HG02870 (cell line): ENCODE measurements around the gene ATP10D.

Experiments used
- ATAC-seq: cut with Tn5 transposase; IDR thresholded peaks from one replicate; pipeline ENCODE4 v1.9.1; 2021; ENCODE audit warnings: mild to moderate bottlenecking, moderate library complexity; ENCODE audit not compliant: unreplicated experiment

Gene ATP10D

DNA sequence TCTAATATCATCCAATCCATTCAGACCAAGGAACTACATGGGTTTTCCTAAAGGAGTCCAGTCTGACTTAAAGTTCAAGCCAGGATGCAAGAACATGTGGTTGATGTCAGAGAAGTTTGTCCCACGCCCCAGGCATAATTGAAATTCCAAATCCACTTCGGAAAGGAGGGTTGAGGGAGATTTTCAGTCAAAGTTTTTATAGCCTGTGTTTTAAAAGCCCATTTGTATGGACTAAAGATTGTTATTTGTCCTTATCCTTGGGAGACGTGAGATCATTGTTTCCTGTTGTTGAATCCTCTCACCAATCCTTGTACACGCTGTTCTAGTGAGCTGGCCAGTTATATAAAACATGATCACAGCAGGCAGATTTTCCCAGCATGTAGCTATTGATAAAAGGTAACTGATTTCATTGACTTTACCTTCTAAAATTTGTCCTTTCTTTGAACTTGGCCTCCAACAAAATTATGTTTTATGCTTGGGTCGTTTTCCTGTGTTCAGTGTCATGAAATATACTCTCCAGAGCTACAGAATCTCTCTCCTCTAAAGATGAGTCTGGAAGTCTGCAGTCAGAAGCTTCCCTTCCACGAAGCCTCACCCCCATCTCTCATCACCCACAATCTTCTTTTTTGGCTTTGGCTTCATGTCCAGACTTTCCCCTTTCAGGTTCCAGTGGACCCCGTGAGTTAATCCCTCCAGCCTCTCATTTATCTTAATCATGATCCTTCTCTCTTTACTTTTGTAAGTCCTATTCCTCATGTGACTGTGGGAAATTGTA lies 92.9 kb downstream of the ATP10D start:
- ATAC-seq: no peak

DNA sequence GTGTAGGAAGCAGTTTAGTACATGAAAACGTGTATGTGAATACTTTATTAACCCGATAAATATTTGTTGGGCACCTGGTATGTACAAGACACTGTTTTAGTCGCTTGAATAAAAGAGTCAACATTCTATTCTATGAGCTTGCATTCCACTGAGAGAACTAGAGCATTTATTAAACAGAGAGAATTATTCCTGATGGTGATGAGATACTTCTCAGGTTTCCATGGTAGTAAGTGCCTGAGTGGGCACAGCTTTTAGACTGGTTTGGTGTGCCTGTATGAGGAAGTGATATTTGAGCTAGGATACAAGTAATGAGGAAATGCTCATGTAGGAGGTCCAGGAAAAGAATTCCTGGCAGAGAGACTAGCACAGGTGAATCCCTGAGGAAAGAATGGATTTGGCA lies 94.2 kb downstream of the ATP10D start:
- no peak for ATAC-seq

DNA sequence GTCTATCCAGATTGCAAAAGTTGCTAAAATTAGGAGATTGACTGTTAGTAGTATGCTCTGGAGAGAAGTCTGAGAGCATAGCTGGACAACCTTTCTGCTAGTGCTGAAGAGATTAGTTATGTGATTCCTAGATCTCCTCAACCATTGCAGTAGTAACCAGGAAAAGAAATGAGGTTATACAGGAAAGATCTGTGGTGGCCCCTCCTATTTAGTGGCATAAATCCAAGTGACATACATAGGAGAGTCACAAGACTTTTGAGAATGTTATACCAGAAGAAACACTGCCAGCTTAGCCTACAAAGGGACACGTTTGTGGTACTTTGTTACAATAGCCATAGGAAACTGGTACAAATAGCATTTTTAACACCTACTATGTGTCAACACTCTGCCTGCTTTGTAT lies 105.2 kb downstream of the ATP10D start:
- no peak for ATAC-seq

DNA sequence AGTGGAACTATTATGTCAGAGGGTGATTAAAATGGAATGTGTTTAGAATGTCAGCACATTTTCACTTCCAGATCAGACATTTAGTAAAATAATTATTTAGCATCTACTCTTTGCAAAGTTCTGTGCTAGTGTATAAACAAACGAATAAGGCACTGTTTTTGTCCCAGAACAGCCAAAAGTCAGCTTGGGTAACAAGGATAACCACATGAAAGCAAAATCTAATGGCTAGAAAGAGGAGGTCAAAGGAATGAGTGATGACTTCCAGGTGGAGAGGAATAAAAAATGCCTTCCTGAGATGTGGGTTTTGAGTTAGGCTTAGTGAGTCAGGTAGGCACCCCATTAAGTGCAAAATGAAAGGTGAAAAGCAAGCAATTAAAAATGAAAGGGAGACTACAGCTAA lies 112.6 kb downstream of the ATP10D start:
- ATAC-seq: no peak

DNA sequence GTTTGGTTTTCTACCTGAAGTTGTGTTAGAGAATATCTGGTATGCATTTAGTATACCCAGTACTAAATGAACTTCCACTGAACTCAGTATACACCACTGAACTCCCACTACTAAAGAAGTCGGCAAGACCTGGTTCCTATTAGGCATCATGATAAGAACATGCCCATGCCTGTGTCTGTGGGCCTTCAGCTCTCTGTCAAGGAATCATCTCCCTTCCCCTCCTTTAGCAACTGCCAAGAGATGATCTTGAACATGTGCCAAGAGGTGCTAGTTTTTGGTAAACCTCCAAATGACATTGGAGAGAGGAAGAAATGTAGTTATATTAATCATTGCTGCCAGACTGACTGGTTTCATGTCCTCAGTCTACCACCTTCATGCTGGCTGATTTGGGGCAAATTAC lies 113.2 kb downstream of the ATP10D start:
- no peak for ATAC-seq

DNA sequence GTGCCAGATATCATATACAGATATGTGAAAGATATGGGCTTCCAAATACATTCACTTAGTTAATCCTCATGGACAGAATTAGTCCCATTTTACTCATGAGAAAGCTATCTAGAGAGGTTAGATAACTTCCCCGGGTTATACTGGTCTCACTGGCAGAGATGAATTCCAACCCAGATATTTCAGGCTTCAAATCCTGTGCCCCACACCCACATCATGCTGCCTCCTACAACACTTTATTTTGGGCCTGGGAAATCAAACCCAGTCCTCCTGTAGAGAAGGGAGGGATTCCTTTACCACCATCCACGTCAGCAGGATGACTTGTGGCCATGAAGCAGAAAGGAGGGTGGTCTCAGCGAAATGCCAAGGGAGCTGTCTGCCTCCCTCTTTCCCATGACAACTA lies 113.8 kb downstream of the ATP10D start:
- ATAC-seq: no peak

DNA sequence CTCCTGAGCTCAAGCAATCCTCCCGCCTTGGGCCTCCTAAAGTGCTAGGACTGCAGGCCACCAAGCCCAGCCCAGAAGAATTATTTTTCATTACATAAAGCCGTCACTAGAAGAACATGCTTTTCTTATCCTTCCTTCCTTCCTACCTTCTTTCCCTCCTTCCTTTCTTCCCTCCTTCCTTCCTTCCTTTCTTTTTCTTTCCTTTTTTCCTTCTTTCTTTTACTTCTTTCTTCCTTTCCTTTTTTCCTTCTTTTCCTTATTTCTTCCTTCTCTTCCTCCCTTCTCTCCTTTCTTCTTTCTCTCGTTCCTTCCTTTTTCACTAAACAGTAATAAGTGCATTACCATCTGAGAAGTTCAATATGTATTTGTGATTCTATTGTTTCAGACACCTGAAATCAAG lies 121.4 kb downstream of the ATP10D start:
- no peak for ATAC-seq

DNA sequence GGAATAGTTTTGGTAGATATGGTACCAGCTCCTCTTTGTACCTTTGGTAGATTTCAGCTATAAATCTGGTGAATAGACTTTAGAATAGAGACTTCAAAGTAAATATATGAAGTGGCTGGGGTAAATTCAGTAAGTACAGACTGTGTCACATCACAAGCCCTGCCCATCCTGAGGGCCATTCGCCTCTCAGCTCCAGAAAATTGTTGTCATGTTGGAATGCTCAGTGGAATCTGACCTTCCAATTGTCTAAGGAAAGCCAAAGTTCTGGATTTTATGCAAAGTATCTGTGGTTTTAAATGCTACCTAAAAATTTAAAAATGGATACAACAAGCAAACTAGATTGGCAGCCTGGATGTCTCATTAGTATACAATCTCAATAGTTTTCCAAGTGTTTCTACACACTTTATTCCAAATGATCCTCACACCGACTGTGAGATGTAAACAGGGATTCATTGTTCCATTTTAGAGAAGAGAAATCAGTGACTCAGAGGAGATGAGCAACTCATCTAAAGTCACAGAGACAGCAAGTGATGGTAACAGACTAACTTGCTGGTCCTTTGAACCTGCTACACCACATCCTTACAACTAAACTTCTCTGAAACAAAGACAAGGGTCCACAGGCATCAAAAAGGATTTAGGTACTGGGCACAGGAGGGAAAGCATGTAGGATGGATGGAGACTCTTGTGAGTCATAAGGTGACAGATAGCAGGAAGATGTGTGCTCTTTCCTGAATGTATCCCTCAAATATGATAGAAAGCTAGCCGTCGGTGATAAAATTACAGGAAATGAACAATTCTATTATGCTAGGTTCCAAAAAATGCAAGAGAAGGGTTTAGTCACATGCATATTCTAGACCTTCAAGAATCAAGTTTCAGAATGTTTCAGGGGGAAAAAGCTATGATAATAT lies 127.3 kb downstream of the ATP10D start:
- no peak for ATAC-seq

DNA sequence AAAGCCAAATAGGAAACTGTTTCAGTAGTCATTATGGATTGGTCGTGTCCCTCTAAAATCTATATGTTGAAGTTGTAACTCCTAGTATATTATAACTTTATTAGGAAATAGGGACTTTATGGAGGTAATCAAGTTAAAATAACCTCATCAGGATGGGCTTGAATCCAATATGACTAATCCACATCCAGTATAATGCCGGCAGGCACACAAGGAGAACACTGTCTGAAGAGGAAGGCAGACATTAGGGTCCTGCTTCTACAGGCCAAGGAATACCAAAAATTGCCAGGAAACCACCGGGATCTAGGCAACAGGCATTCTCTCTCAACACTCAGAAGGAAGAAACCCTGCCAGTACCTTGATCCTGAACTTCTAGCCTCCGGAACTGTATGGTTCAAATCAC lies 130.3 kb downstream of the ATP10D start:
- no peak for ATAC-seq

DNA sequence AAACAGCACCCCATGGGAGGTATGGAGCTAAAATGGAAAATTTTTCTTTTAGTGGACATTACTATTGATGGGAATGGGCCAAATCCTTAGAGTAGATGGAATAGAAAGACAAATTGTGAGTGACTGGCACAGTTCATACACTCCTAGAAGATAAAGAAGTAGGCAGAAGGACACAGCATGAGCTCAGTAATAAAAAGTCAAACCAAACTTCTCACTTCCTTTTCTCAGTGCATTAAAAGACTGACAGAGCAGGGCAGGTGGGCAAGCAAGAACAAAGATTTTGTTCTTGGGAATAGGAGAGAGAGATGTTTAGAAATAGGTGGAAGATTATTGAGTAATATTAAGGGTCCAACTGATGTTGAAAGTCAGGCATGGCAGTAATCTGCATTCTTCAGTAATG lies 132.5 kb downstream of the ATP10D start:
- peak; percentile 94 for ATAC-seq

DNA sequence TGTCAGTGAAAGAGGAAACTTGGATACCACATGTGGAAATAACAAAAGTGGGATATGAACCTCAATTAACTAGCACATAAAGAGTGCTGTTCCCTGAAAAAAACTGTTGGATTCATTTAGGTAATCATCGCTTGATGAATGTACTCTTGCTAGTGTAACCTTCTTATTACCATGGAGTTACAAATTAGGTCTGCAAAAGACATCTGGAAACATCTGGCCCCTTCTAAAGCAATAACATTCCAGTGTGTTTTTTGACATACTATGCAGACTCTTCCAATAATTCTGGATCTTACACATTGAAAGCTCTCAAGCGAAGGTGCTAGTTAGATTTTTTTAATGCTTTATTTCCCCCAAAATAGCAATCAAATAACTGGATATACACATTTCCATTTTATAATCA lies 134.6 kb downstream of the ATP10D start:
- no peak for ATAC-seq

DNA sequence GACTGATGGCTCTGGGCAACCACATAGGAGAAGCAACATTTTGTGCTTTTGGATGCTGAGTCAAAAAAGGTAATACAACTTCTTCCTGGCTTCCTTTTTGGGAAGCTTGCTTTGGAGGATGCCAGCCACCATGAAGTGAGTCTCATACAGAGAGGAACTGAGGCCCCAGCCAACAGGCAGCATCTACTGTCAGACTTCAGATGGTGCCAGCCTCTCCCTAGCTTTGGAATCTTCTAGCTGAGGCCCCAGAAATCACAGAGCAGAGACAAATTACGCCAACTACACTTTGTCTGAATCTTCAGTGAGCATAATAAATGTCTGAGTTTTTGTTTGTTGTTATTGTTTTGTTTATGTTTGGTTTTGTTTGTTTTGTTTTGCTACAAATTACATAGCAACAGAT lies 136.1 kb downstream of the ATP10D start:
- no peak for ATAC-seq

DNA sequence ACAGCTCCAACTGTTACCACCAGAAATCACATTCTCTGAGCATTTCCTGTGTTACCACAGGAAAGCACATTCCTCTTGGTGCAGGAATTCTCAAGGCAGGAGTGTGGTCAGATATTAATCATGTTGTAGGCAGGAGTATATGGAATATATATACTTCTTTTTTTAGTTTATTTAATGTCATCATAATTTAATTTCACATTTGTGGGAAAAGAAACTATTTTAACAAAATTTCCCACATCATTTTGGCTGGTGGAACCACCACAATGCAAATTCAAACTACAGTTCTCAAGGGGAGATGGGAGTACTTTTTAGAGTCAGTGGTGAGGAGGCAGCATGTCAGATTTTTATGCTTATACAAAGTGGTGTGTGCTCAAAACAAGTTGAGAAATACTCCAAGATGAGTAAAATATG lies 139.0 kb downstream of the ATP10D start:
- ATAC-seq: no peak

DNA sequence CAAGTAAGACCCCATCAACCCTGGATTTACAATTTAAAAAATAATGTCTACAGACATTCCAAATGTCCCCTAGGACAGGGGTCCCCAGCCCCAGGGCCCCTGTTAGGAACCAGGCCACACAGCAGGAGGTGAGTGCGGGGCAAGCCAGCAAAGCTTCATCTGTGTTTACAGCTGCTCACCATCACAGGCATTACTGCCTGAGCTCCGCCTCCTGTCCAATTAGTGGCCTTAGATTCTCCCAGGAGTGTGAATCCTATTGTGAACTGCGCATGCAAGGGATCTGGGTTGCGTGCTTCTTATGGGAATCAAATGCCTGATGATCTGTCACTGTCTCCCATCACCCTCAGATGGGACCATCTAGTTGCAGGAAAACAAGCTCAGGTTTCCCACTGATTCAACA lies 146.1 kb downstream of the ATP10D start:
- no peak for ATAC-seq

DNA sequence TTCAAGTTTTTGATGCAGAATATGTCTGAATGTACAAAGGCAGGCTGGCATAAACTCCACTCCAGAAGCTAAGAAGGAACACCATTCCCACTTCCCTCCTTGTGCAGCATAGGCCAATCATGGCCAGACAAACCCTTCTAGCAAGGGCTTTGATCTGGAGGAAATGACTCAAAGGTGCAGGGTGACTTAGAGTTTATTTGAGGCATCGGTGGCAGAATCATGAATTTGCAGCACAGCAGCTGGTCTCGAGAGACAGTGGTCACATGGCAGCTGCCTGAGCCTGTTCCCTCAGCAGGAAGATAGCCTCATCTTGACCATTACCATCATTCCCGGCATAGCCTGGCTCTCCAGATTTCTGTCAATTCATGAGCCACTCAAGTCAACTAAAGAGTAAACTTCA lies 154.5 kb downstream of the ATP10D start:
- no peak for ATAC-seq

DNA sequence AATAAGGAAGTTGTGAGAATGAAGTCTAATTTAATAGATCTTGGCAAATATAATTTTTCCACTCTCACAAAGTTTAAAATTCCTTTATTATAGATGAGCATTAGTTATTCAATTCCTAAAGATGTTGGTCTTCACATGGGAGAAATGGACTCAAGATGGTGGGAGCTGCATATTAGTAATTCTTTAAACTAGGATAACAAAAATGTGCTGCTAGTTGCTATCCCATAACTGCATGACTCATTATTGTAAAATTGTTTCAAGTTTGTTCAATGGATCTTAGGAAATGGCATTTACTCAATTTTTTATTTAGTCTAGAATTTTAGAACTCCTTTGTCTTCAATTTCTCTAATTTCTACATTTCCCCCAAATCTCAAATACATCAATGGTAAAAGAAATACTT lies 155.8 kb downstream of the ATP10D start:
- no peak for ATAC-seq

DNA sequence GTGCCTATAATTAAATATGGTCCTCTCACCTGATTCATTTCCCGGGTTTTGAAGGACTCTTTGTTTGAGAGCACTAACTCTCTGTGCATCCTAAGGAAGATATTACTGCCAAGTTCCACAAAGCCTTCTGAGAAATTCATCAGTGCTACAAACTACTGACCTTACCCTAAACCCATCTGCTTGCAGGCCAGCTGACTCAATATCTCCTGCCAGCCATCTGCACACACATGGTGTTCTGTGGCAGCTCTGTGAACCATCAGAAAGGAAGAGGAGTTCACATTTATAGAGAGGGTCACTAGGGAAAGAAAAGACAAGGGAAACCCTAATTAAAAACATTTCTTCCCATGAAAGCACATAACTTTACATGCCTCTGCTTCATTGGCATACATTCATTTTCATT lies 156.7 kb downstream of the ATP10D start:
- ATAC-seq: no peak

DNA sequence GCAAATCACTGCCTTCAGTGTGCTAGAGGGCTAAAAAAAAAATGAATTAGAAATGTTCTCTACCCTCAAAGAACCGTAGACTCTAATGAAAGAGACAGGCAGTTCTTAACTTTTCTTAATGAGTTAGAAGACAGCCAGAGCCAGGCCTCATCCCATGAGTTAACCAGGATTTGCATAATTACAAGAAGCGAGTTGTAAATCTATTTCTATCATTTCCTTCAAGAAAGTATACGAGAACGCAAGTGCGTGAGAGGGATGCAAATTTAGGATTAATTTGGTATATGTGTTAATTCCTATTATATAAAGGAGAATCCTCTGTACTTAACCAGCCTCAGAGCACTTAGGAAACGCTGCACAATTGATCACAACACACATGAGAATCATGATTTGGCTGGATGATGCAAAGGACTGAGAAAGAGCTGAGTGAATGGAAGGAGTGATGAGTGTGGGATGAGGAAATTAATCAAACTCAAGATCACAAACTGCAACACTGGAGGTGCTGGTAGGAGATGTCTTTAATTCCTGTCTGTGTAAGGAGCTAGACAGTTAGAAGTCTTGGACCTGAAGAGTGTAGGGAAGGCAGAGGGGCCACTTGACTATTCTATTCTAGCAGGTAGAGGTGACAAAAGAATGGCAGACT lies 157.2 kb downstream of the ATP10D start:
- ATAC-seq: no peak
